GM13976 (cell line): ENCODE results near the gene ANKMY1.
A peak's percentile ranks its signal among the peaks of the same experiment; 100 is the strongest.

Source experiments
- DNase-seq: peaks from one replicate; pipeline ENCODE4 v3.0.0; 2012; ENCODE audit warnings: low spot score
- CTCF ChIP-seq: IDR thresholded peaks from 2 replicates; pipeline ENCODE4 v1.5.1; 2012; ENCODE audit warnings: borderline replicate concordance, mild to moderate bottlenecking; ENCODE audit not compliant: insufficient read depth; ENCODE audit errors: extremely low read depth, missing control alignments, control extremely low read depth
- in situ Hi-C: fragments of 300-500 bp; cut with MboI; formaldehyde crosslinking; loops from one replicate; pipeline ENCODE4 v1.12.0; 2022; ENCODE audit warnings: low sequenced_read_pairs, mixed read lengths, inconsistent platforms; ENCODE audit not compliant: unreplicated experiment

Gene ANKMY1

GRCh38 chr2:240435457-240435947 lies 122.3 kb downstream of the ANKMY1 start, which contains the start of gene GPC1:
TSS of gene GPC1 (plus strand) at chr2:240435663. CDS start at chr2:240435919, 256 bp downstream.
- no peak for TF ChIP-seq CTCF
- in situ Hi-C loops: loop anchor here (25.0 kb wide), 2 partner anchors 198 to 273 kb away; no protein-coding TSS in a partner anchor
- DNase-seq: peak; percentile 87

GRCh38 chr2:240434728-240435456 lies 122.9 kb downstream of the ANKMY1 start:
- in situ Hi-C loops: loop anchor here (25.0 kb wide), 2 partner anchors 198 to 273 kb away; no protein-coding TSS in a partner anchor
- peak; percentile 92 for DNase-seq
- TF ChIP-seq CTCF: no peak

GRCh38 chr2:240433973-240434727 lies 123.6 kb downstream of the ANKMY1 start:
- in situ Hi-C loops: loop anchor here (25.0 kb wide), 2 partner anchors 197 to 272 kb away; no protein-coding TSS in a partner anchor
- no peak for DNase-seq

GRCh38 chr2:240432820-240433801 lies 124.7 kb downstream of the ANKMY1 start:
- no peak for DNase-seq
- in situ Hi-C loops: loop anchor here (25.0 kb wide), 2 partner anchors 196 to 271 kb away; no protein-coding TSS in a partner anchor

More at GRCh38 chr2:240433973-240434727, 123.6 kb downstream of the ANKMY1 start:
- TF ChIP-seq CTCF: no peak

GRCh38 chr2:240432430-240432819 lies 125.4 kb downstream of the ANKMY1 start:
- no peak for TF ChIP-seq CTCF
- in situ Hi-C loops: loop anchor here (25.0 kb wide), 2 partner anchors 195 to 270 kb away; no protein-coding TSS in a partner anchor
- DNase-seq: no peak

More at GRCh38 chr2:240432820-240433801, 124.7 kb downstream of the ANKMY1 start:
- TF ChIP-seq CTCF: no peak
